Upper lobe of left lung (tissue), 6 donors: ENCODE results near the gene AQP1. TPM values are rescaled to one million over a fixed set of nuclear protein-coding genes. Genes with fewer than 3 reads are reported as not detected.
A peak's percentile ranks its signal among the peaks of the same experiment; 100 is the strongest.

Experiments
- ATAC-seq, 2 donors: fragments of 200-7000 bp; cut with Tn5 transposase; one replicate each; pipeline ENCODE4 v1.9.1; 2022; ENCODE audit warnings: mild to moderate bottlenecking in 2 of 2, moderate library complexity in 2 of 2; ENCODE audit not compliant: low FRiP score in 2 of 2
- DNase-seq, 2 donors: peaks; one replicate each; pipeline ENCODE4 v3.0.0-alpha.2; 2019 to 2020
- H3K27ac ChIP-seq, 4 donors: fragments of 200-600 bp; sonication (generic); one replicate each; pipeline ENCODE4 v1.5.1; 2016 to 2019
- H3K27me3 ChIP-seq, 4 donors: fragments of 200-600 bp; sonication (generic); one replicate each; pipeline ENCODE4 v1.5.1; 2017 to 2019
- H3K36me3 ChIP-seq, 4 donors: fragments of 200-600 bp; sonication (generic); one replicate each; pipeline ENCODE4 v1.5.1; 2016 to 2019
- H3K4me1 ChIP-seq, 4 donors: fragments of 200-600 bp; sonication (generic); one replicate each; pipeline ENCODE4 v1.5.1; 2018 to 2019
- H3K4me3 ChIP-seq, 4 donors: fragments of 200-600 bp; sonication (generic); one replicate each; pipeline ENCODE4 v1.5.1; 2017 to 2019; ENCODE audit warnings: mild to moderate bottlenecking in 2 of 4, moderate library complexity in 1 of 4
- H3K9me3 ChIP-seq, 4 donors: fragments of 200-600 bp; sonication (generic); one replicate each; pipeline ENCODE4 v1.5.1; 2018 to 2019
- CTCF ChIP-seq, 6 experiments: fragments of 450-650 bp in 4 of 6; fragments of 200-600 bp in 2 of 6; sonication (generic) in 2 of 6; IDR thresholded peaks; one replicate each; pipeline ENCODE4 v1.5.1; 2016 to 2019; ENCODE audit warnings: antibody characterized with exemption in 6 of 6
- EP300 ChIP-seq, 4 donors: sonication (generic); formaldehyde crosslinking; IDR thresholded peaks; one replicate each; pipeline ENCODE4 v1.5.1; 2017; ENCODE audit warnings: antibody characterized with exemption in 4 of 4, control low read depth in 2 of 4
- POLR2A ChIP-seq, 4 donors: fragments of 450-650 bp; IDR thresholded peaks; one replicate each; pipeline ENCODE4 v1.5.1; 2016 to 2017; ENCODE audit warnings: antibody characterized with exemption in 4 of 4, mild to moderate bottlenecking in 2 of 4
- POLR2AphosphoS5 ChIP-seq, 2 donors: sonication (generic); formaldehyde crosslinking; IDR thresholded peaks; one replicate each; pipeline ENCODE4 v1.5.1; 2017; ENCODE audit warnings: antibody characterized with exemption in 2 of 2
- WGBS, 2 donors: methylation state at CpG; one replicate each; pipeline ENCODE4 v1.1.5; 2017 to 2018; 5-methylcytosine and 5-hydroxymethylcytosine counted together
- total RNA-seq, 6 donors: library from RNA; depleted of rRNA in 4 of 6; stranded (reverse); fragments of >200 nt in 4 of 6; gene quantifications; one replicate each; pipeline versions ENCODE4 v1.1.0 to v1.2.1, GENCODE V29; 2016 to 2021
- donor health status: DM: no; HTN: no; CAD: no; lungs with moderate emphysema.
- donor health status: DM: no; HTN: yes; CAD: no; lungs with severe emphysema.

The AQP1 gene
- total RNA-seq, 6 donors from 2014 or later = 113 to 1,228 (median 802) TPM

GRCh38 chr7:30923774-30924413 lies 12.2 kb downstream of the AQP1 start:
- peak in 1 of 2 donors; percentile 17 for DNase-seq
- ATAC-seq = no peak
- peaks cover 17 to 78% (median 57%) of the 10 kb centered on the region in 4 donors for H3K36me3 ChIP-seq
- no peaks in the 10 kb centered on the region for H3K27me3 ChIP-seq
- peak overlapping the region in 2 of 4 donors; percentile 88 to 89 for H3K27ac ChIP-seq
- TF ChIP-seq EP300 (IDR thresholded peaks at IDR 0.05) (no peak), CTCF (IDR thresholded peaks at IDR 0.05) (no peak), POLR2AphosphoS5 (IDR thresholded peaks at IDR 0.05) (no peak), POLR2A (IDR thresholded peaks at IDR 0.05) (no peak)
- no peak overlapping the region for H3K4me3 ChIP-seq
- H3K9me3 ChIP-seq = no peaks in the 10 kb centered on the region
- 90 to 92% methylated on average over 12 to 13 of the region's 13 CpGs for WGBS, 2 donors
- peaks cover 41 to 63% (median 42%) of the 10 kb centered on the region in 4 donors for H3K4me1 ChIP-seq

GRCh38 chr7:30924624-30925023 lies 13.0 kb downstream of the AQP1 start:
- Histone ChIP-seq H3K4me1 (peaks cover 34 to 58% (median 36%) of the 10 kb centered on the region in 4 donors), H3K4me3 (no peak overlapping the region), H3K27me3 (no peaks in the 10 kb centered on the region), H3K27ac (peak overlapping the region in 2 of 4 donors; percentile 15 to 56), H3K9me3 (no peaks in the 10 kb centered on the region), H3K36me3 (peaks cover 17 to 72% (median 57%) of the 10 kb centered on the region in 4 donors)
- ATAC-seq = no peak
- DNase-seq = no peak
- TF ChIP-seq POLR2A (IDR thresholded peaks at IDR 0.05) (no peak), CTCF (IDR thresholded peaks at IDR 0.05) (no peak), POLR2AphosphoS5 (IDR thresholded peaks at IDR 0.05) (no peak), EP300 (IDR thresholded peaks at IDR 0.05) (no peak)

- Histone ChIP-seq H3K36me3 (peaks cover 17 to 70% (median 56%) of the 10 kb centered on the region in 4 donors), H3K27me3 (no peaks in the 10 kb centered on the region), H3K27ac (peak overlapping the region; percentile 10 to 47 (median 20)), H3K4me3 (no peak overlapping the region), H3K9me3 (no peaks in the 10 kb centered on the region), H3K4me1 (peaks cover 29 to 57% (median 31%) of the 10 kb centered on the region in 4 donors)
- DNase-seq = no peak
- no peak for TF ChIP-seq CTCF (IDR thresholded peaks at IDR 0.05)
- no peak for TF ChIP-seq POLR2AphosphoS5 (IDR thresholded peaks at IDR 0.05)
- TF ChIP-seq EP300 (IDR thresholded peaks at IDR 0.05) = no peak
- TF ChIP-seq POLR2A (IDR thresholded peaks at IDR 0.05) = no peak
- no peak for ATAC-seq
- 66 to 67% methylated on average over 2 of the region's 2 CpGs for WGBS, 2 donors
These were observed 13.5 kb downstream of the AQP1 start for GRCh38 chr7:30925117-30925516.

GRCh38 chr7:30925913-30926312 lies 14.3 kb downstream of the AQP1 start:
- DNase-seq = peak in 1 of 2 donors; percentile 21
- H3K36me3 ChIP-seq = peaks cover 17 to 70% (median 55%) of the 10 kb centered on the region in 4 donors
- TF ChIP-seq POLR2A (IDR thresholded peaks at IDR 0.05) (no peak), POLR2AphosphoS5 (IDR thresholded peaks at IDR 0.05) (no peak), EP300 (IDR thresholded peaks at IDR 0.05) (no peak), CTCF (IDR thresholded peaks at IDR 0.05) (no peak)
- no peaks in the 10 kb centered on the region for H3K27me3 ChIP-seq
- ATAC-seq = peak in 1 of 2 donors; percentile 5
- H3K4me3 ChIP-seq = no peak overlapping the region
- H3K9me3 ChIP-seq = no peaks in the 10 kb centered on the region
- 30 to 50% methylated on average over 5 of the region's 5 CpGs for WGBS, 2 donors
- H3K4me1 ChIP-seq = peaks cover 21 to 49% (median 25%) of the 10 kb centered on the region in 4 donors
- peak overlapping the region; percentile 10 to 47 (median 20) for H3K27ac ChIP-seq
